Frontal cortex (tissue), 4 donors: Measurements from ENCODE around the gene CDC42BPB. TPM values are rescaled to one million over a fixed set of nuclear protein-coding genes. Genes with fewer than 3 reads are reported as not detected.

Source experiments
- DNase-seq, 2 donors: peaks; one replicate each; pipeline ENCODE4 v3.0.0; 2012; ENCODE audit warnings: low spot score in 2 of 2
- FAIRE-seq: peaks from 2 replicates; lab custom pipeline; 2012; peaks lifted over from hg19 to GRCh38; lab: Jason Lieb, UNC
- total RNA-seq: library from RNA; depleted of rRNA; stranded (reverse); fragments of >200 nt; gene quantifications from one replicate; pipeline ENCODE4 v1.2.3, GENCODE V29; 2014
- donor health status: control.
- donor health status: control.
- donor health status: control.

Gene CDC42BPB
- total RNA-seq, 1 donor from 2014 or later: 64.0 TPM

GRCh38 chr14:103022002-103022684, 35.2 kb downstream of the CDC42BPB start:
- no peak for DNase-seq
- no peak for FAIRE-seq

- FAIRE-seq (no peak), DNase-seq (no peak)
Measured at GRCh38 chr14:103021684-103022001, 35.7 kb downstream of the CDC42BPB start.

GRCh38 chr14:103020271-103021170, 36.8 kb downstream of the CDC42BPB start:
- FAIRE-seq (no peak), DNase-seq (no peak)

- DNase-seq (no peak), FAIRE-seq (no peak)
Measured at GRCh38 chr14:103019826-103020225, 37.5 kb downstream of the CDC42BPB start.

GRCh38 chr14:103019236-103019635, 38.1 kb downstream of the CDC42BPB start:
- FAIRE-seq (no peak), DNase-seq (no peak)

- FAIRE-seq (no peak), DNase-seq (no peak)
Measured at GRCh38 chr14:103016594-103016993, 40.8 kb downstream of the CDC42BPB start.

- FAIRE-seq: no peak
- no peak for DNase-seq
Measured at GRCh38 chr14:103016071-103016470, 41.3 kb downstream of the CDC42BPB start.

GRCh38 chr14:103015426-103015825, 41.9 kb downstream of the CDC42BPB start:
- FAIRE-seq: no peak

GRCh38 chr14:103014466-103015228, 42.7 kb downstream of the CDC42BPB start:
- DNase-seq (no peak), FAIRE-seq (no peak)

More at GRCh38 chr14:103015426-103015825, 41.9 kb downstream of the CDC42BPB start:
- DNase-seq: no peak

- no peak for FAIRE-seq
- DNase-seq: no peak
Measured at GRCh38 chr14:103013028-103013427, 44.3 kb downstream of the CDC42BPB start.

GRCh38 chr14:103009559-103009958, 47.8 kb downstream of the CDC42BPB start:
- FAIRE-seq (no peak), DNase-seq (no peak)

- FAIRE-seq: no peak
- no peak for DNase-seq
Measured at GRCh38 chr14:103008768-103009357, 48.5 kb downstream of the CDC42BPB start.

- no peak for FAIRE-seq
- DNase-seq: no peak
Measured at GRCh38 chr14:103008126-103008525, 49.2 kb downstream of the CDC42BPB start.

GRCh38 chr14:103007555-103007954, 49.8 kb downstream of the CDC42BPB start:
- DNase-seq (no peak), FAIRE-seq (no peak)

GRCh38 chr14:103006991-103007520, 50.3 kb downstream of the CDC42BPB start:
- no peak for FAIRE-seq
- no peak for DNase-seq

- no peak for DNase-seq
- no peak for FAIRE-seq
Measured at GRCh38 chr14:103006106-103006505, 51.2 kb downstream of the CDC42BPB start.

GRCh38 chr14:103003850-103004249, 53.5 kb downstream of the CDC42BPB start:
- FAIRE-seq (no peak), DNase-seq (no peak)

- DNase-seq (no peak), FAIRE-seq (no peak)
Measured at GRCh38 chr14:103003351-103003615, 54.1 kb downstream of the CDC42BPB start.

- FAIRE-seq (no peak), DNase-seq (no peak)
Measured at GRCh38 chr14:103002578-103003350, 54.6 kb downstream of the CDC42BPB start.
